IPS DF 6.9 (cell line): Measurements from ENCODE around the gene IFT27.
A peak's percentile ranks its signal among the peaks of the same experiment; 100 is the strongest.

ENCODE experiments used
- DNase-seq: peaks from one replicate; pipeline ENCODE4 v3.0.0-alpha.2; 2013; ENCODE audit warnings: low read depth, low spot score
- H3K27ac ChIP-seq: one replicate; pipeline ENCODE4 v1.5.1; 2013; ENCODE audit warnings: low read length, control low read depth
- H3K27me3 ChIP-seq: 2 replicates; pipeline ENCODE4 v1.6.1; 2013; ENCODE audit warnings: mild to moderate bottlenecking, low read length; ENCODE audit not compliant: control insufficient read depth, insufficient read depth
- H3K36me3 ChIP-seq: 2 replicates; pipeline ENCODE4 v1.6.1; 2013; ENCODE audit warnings: low read length; ENCODE audit not compliant: control insufficient read depth, insufficient read depth
- H3K4me1 ChIP-seq: 2 replicates; pipeline ENCODE4 v1.6.1; 2013; ENCODE audit warnings: low read length; ENCODE audit not compliant: control insufficient read depth, insufficient read depth
- H3K4me3 ChIP-seq: 2 replicates; pipeline ENCODE4 v1.5.1; 2013; ENCODE audit warnings: mild to moderate bottlenecking, low read length
- H3K9me3 ChIP-seq: 2 replicates; pipeline ENCODE4 v1.6.1; 2013; ENCODE audit warnings: low read length, inconsistent platforms; ENCODE audit not compliant: control insufficient read depth, insufficient read depth
- WGBS: extraction: QIAGEN DNeasy Blood & Tissue Kit; methylation state at CpG from one replicate; pipeline ENCODE4 v1.1.7; 2013; ENCODE audit warnings: mixed read lengths, missing lambda C conversion rate; ENCODE audit not compliant: insufficient read length, insufficient coverage; 5-methylcytosine and 5-hydroxymethylcytosine counted together

The IFT27 gene

GRCh38 chr22:36744791-36745190 lies 31.1 kb downstream of the IFT27 start:
- no peak overlapping the region for H3K27ac ChIP-seq
- no peak overlapping the region for H3K4me3 ChIP-seq
- no peaks in the 10 kb centered on the region for H3K36me3 ChIP-seq
- no CpG with 5 or more reads among the region's 13 CpGs for WGBS
- no peaks in the 10 kb centered on the region for H3K9me3 ChIP-seq
- no peaks in the 10 kb centered on the region for H3K27me3 ChIP-seq
- no peaks in the 10 kb centered on the region for H3K4me1 ChIP-seq
- no peak for DNase-seq

- DNase-seq = no peak
- Histone ChIP-seq H3K4me1 (no peaks in the 10 kb centered on the region), H3K4me3 (no peak overlapping the region), H3K36me3 (no peaks in the 10 kb centered on the region), H3K27me3 (no peaks in the 10 kb centered on the region), H3K9me3 (no peaks in the 10 kb centered on the region), H3K27ac (no peak overlapping the region)
- no CpG with 5 or more reads among the region's 4 CpGs for WGBS
These were observed 31.5 kb downstream of the IFT27 start for GRCh38 chr22:36744413-36744765.

- no peak for DNase-seq
- no CpG with 5 or more reads among the region's 21 CpGs for WGBS
- no peak overlapping the region for H3K4me3 ChIP-seq
- no peak overlapping the region for H3K27ac ChIP-seq
- no peaks in the 10 kb centered on the region for H3K36me3 ChIP-seq
- H3K27me3 ChIP-seq = no peaks in the 10 kb centered on the region
- H3K9me3 ChIP-seq = no peaks in the 10 kb centered on the region
- no peaks in the 10 kb centered on the region for H3K4me1 ChIP-seq
These were observed 32.1 kb downstream of the IFT27 start for GRCh38 chr22:36743591-36744412.

DNA sequence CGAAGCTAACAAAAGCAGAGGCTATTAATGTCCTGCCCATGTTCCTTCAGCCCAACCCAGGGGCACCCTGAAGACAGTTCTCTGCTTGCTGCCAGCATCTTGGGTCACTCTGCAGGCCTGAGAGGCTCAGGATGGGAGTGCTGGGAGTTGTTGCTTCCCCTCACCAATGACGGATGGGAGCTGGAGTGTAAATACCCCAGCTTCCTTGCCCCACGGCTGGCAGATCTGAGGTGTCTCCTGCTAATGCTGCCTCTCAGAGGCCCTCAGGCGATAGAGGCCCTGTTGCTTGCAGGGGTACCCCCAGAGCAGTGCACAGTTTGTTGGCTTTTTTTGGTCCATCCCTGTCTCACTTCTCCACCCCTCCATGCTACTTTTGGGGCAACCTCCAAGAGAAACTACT lies 32.9 kb downstream of the IFT27 start:
- H3K27ac ChIP-seq = no peak overlapping the region
- no peaks in the 10 kb centered on the region for H3K9me3 ChIP-seq
- H3K36me3 ChIP-seq = no peaks in the 10 kb centered on the region
- no peaks in the 10 kb centered on the region for H3K27me3 ChIP-seq
- no peaks in the 10 kb centered on the region for H3K4me1 ChIP-seq
- DNase-seq = no peak
- WGBS = no CpG with 5 or more reads among the region's 4 CpGs
- H3K4me3 ChIP-seq = no peak overlapping the region

DNA sequence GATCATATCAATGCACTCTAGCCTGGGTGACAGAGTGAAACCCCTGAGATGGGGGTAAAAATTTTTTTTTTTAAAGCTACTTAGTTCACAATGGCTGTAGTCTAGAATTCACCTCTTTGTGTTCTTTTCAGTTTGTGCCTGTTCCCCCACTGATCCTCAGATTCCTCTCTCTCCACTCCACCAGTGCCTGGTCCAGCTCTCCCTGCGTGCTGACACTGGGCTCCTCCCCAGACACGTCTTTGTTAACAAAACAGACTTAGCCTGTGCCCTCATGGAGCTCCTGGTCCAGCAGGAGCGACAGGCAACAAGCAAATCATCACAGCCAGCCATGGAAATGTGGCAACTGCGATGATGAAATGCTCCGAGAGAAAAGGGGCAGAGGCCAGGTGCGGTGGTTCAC lies 34.0 kb downstream of the IFT27 start:
- H3K4me1 ChIP-seq = no peaks in the 10 kb centered on the region
- no peaks in the 10 kb centered on the region for H3K27me3 ChIP-seq
- no peaks in the 10 kb centered on the region for H3K36me3 ChIP-seq
- no peak for DNase-seq
- no peak overlapping the region for H3K27ac ChIP-seq
- no CpG with 5 or more reads among the region's 6 CpGs for WGBS
- no peaks in the 10 kb centered on the region for H3K9me3 ChIP-seq
- no peak overlapping the region for H3K4me3 ChIP-seq

- Histone ChIP-seq H3K27ac (no peak overlapping the region), H3K4me1 (no peaks in the 10 kb centered on the region), H3K27me3 (no peaks in the 10 kb centered on the region), H3K4me3 (no peak overlapping the region), H3K9me3 (no peaks in the 10 kb centered on the region), H3K36me3 (no peaks in the 10 kb centered on the region)
- WGBS = no CpG with 5 or more reads among the region's 8 CpGs
- DNase-seq = peak; percentile 31
These were observed 34.6 kb downstream of the IFT27 start for GRCh38 chr22:36741204-36741793.

- Histone ChIP-seq H3K27ac (no peak overlapping the region), H3K4me1 (no peaks in the 10 kb centered on the region), H3K9me3 (no peaks in the 10 kb centered on the region), H3K4me3 (no peak overlapping the region), H3K36me3 (no peaks in the 10 kb centered on the region), H3K27me3 (no peaks in the 10 kb centered on the region)
- WGBS = no CpG with 5 or more reads among the region's 4 CpGs
- DNase-seq = no peak
These were observed 35.2 kb downstream of the IFT27 start for GRCh38 chr22:36740716-36741115.

GRCh38 chr22:36739185-36739584 lies 36.7 kb downstream of the IFT27 start:
- Histone ChIP-seq H3K4me3 (no peak overlapping the region), H3K27ac (no peak overlapping the region), H3K9me3 (no peaks in the 10 kb centered on the region), H3K4me1 (no peaks in the 10 kb centered on the region), H3K36me3 (no peaks in the 10 kb centered on the region), H3K27me3 (no peaks in the 10 kb centered on the region)
- DNase-seq = no peak
- no CpG with 5 or more reads among the region's 1 CpG for WGBS

DNA sequence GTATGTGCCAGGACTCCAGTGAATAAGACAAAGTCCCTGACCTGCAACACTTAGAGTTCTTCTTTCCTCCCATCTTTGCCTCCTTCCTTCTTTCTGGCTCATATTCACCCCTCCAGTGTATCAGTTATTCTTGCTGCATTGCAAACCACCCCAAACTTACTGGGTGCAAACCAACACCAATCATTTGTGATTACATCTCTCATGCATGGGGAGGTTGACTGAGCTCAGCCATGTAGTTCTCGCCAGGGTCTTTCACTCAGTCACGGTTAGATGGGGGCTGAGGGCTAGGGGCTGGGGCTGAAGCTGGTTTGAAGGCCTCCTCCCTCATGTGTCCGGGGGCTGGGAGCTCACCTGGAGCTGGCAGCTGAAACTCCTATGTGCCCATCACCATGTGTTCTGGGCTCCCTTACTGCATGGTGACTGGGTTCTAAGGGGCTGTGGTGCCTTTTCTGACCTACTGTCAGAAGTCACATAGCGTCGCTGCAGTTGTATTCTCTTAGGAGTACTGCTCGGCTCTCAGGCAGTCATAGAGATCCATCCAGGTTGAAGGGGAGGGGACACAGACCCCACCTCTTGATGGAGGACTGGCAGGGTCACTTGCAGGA lies 37.4 kb downstream of the IFT27 start:
- no peaks in the 10 kb centered on the region for H3K4me1 ChIP-seq
- H3K27me3 ChIP-seq = no peaks in the 10 kb centered on the region
- DNase-seq = no peak
- H3K36me3 ChIP-seq = no peaks in the 10 kb centered on the region
- H3K27ac ChIP-seq = no peak overlapping the region
- H3K4me3 ChIP-seq = no peak overlapping the region
- no peaks in the 10 kb centered on the region for H3K9me3 ChIP-seq
- no CpG with 5 or more reads among the region's 6 CpGs for WGBS

DNA sequence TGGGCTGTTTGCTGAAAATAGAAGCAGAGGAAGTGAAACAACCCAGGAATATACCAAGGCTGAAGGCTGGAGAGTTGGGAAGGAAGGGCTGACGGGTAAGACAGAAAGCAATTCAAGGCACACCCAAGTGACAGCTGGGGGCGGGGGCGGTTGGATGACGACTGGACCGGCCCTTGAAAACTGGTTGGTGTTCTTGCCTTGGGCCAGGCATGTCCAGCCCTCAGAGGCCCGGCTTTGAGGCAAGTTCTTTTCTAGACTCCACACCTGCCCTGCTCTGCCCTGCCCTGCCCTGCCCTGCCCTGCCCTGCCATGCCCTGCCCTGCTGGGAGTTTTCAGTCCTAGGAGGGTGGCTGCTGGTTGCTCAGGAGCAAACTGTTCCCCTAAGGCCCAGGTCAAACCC lies 38.1 kb downstream of the IFT27 start:
- Histone ChIP-seq H3K9me3 (no peaks in the 10 kb centered on the region), H3K27ac (no peak overlapping the region), H3K4me1 (no peaks in the 10 kb centered on the region), H3K4me3 (no peak overlapping the region), H3K27me3 (no peaks in the 10 kb centered on the region), H3K36me3 (no peaks in the 10 kb centered on the region)
- WGBS = no CpG with 5 or more reads among the region's 6 CpGs
- DNase-seq = no peak
